ENCODE data around the gene LMAN1.

LMAN1 gene

GRCh38 chr18:59301929-59302328 is 57.1 kb downstream of the LMAN1 start:
- no peak for DNase-seq

GRCh38 chr18:59300676-59301285 is 58.3 kb downstream of the LMAN1 start:
- no peak for DNase-seq

- no peak for DNase-seq
Measured at GRCh38 chr18:59298871-59299270, 60.2 kb downstream of the LMAN1 start.

- DNase-seq: no peak
Measured at GRCh38 chr18:59293317-59293716, 65.7 kb downstream of the LMAN1 start.

- DNase-seq: no peak
Measured at GRCh38 chr18:59286341-59286740, 72.7 kb downstream of the LMAN1 start.

- no peak for DNase-seq
Measured at GRCh38 chr18:59282341-59282740, 76.7 kb downstream of the LMAN1 start.

GRCh38 chr18:59279722-59280121 is 79.3 kb downstream of the LMAN1 start:
- DNase-seq: no peak

GRCh38 chr18:59279193-59279592 is 79.9 kb downstream of the LMAN1 start:
- no peak for DNase-seq

GRCh38 chr18:59278793-59279192 is 80.3 kb downstream of the LMAN1 start:
- no peak for DNase-seq
